ENCODE measurements around the gene ST14.
A peak's percentile ranks its signal among the peaks of the same experiment; 100 is the strongest.

ST14 gene

GRCh38 chr11:130145311-130145812 lies 14.2 kb upstream of the ST14 start:
- Histone ChIP-seq H3K4me3 (ENCODE audit: low read depth, low read length) (no peak overlapping the region), H3K27ac (ENCODE audit: extremely low read depth, low read depth, low read length) (no peak overlapping the region), H3K4me1 (ENCODE audit: control insufficient read depth, insufficient read depth, low read length) (no peaks in the 10 kb centered on the region), H3K9me3 (ENCODE audit: control insufficient read depth, insufficient read depth, low read depth, low read length) (no peaks in the 10 kb centered on the region), H3K36me3 (ENCODE audit: control insufficient read depth in 2 of 2, insufficient read depth in 1 of 2, low read length in 2 of 2) (peaks cover 3 to 66% of the 10 kb centered on the region in 2 experiments; a peak in 2 of 3 replicates)
- ChIA-PET POLR2A (interaction anchor here (0.5 to 0.6 kb wide), 2 partner anchors 41 to 162 kb away, joined by 3 read pairs; no protein-coding TSS in a partner anchor), CTCF (interaction anchor here (0.7 to 1.9 kb wide), 7 partner anchors 9 to 359 kb away, joined by 3 to 7 read pairs (median 5); no protein-coding TSS in a partner anchor)
- TF ChIP-seq ZNF654 (tag by site-specific recombination; IDR thresholded peaks at IDR 0.05; ENCODE audit: low read depth): no peak

GRCh38 chr11:130145975-130146776 lies 13.4 kb upstream of the ST14 start:
- ChIA-PET CTCF (interaction anchor here (0.6 to 1.9 kb wide), 16 partner anchors 10 to 629 kb away, joined by 3 to 7 read pairs (median 3); no protein-coding TSS in a partner anchor), POLR2A (interaction anchor here (0.6 to 1.1 kb wide), 2 partner anchors 10 to 68 kb away, joined by 3 to 6 read pairs; no protein-coding TSS in a partner anchor)
- Histone ChIP-seq H3K36me3 (ENCODE audit: control insufficient read depth in 2 of 2, insufficient read depth in 1 of 2, low read length in 2 of 2) (peaks cover 3 to 61% of the 10 kb centered on the region in 2 experiments; a peak in 2 of 3 replicates), H3K4me1 (ENCODE audit: control insufficient read depth, insufficient read depth, low read length) (no peaks in the 10 kb centered on the region), H3K4me3 (ENCODE audit: low read depth, low read length) (no peak overlapping the region), H3K27ac (ENCODE audit: extremely low read depth, low read depth, low read length) (no peak overlapping the region), H3K9me3 (ENCODE audit: control insufficient read depth, insufficient read depth, low read depth, low read length) (no peaks in the 10 kb centered on the region)
- 0 out of 2 replicates have a peak, but pooled peaks have one; percentile 7 for TF ChIP-seq GLIS1 (tag by site-specific recombination; IDR thresholded peaks at IDR 0.05)
- TF ChIP-seq ZNF623 (tag by site-specific recombination; IDR thresholded peaks at IDR 0.05): no peak
- no peak for TF ChIP-seq ZNF426 (tag by site-specific recombination; IDR thresholded peaks at IDR 0.05)
- TF ChIP-seq ZBTB26 (tag by site-specific recombination; optimal IDR thresholded peaks at IDR 0.05): no peak
- TF ChIP-seq SCRT2 (tag by site-specific recombination; IDR thresholded peaks at IDR 0.05): peak; percentile 39; the same call in 1 of the 2 replicates

GRCh38 chr11:130146796-130147195 lies 12.8 kb upstream of the ST14 start:
- ChIA-PET POLR2A (interaction anchor here (1.1 kb wide), 1 partner anchor 68 kb away, joined by 3 read pairs; no protein-coding TSS in a partner anchor), CTCF (interaction anchor here (0.6 to 1.9 kb wide), 13 partner anchors 9 to 692 kb away, joined by 3 to 7 read pairs (median 3); no protein-coding TSS in a partner anchor)
- TF ChIP-seq ZBTB10 (tag by site-specific recombination; IDR thresholded peaks at IDR 0.05) (no peak), GLI4 (tag by site-specific recombination; IDR thresholded peaks at IDR 0.05) (no peak), ZSCAN23 (tag by site-specific recombination; IDR thresholded peaks at IDR 0.05) (no peak), ZSCAN16 (tag by site-specific recombination; IDR thresholded peaks at IDR 0.05) (no peak), ZNF473 (tag by site-specific recombination; IDR thresholded peaks at IDR 0.05) (no peak), ZNF132 (tag by site-specific recombination; IDR thresholded peaks at IDR 0.05; ENCODE audit: borderline replicate concordance) (no peak), ZBTB21 (tag by site-specific recombination; IDR thresholded peaks at IDR 0.05) (no peak), ZBTB48 (tag by site-specific recombination; IDR thresholded peaks at IDR 0.05) (no peak), ZNF155 (tag by site-specific recombination; IDR thresholded peaks at IDR 0.05) (no peak), KLF16 (tag by site-specific recombination; IDR thresholded peaks at IDR 0.05) (no peak), ZNF747 (tag by site-specific recombination; IDR thresholded peaks at IDR 0.05) (no peak), ZSCAN30 (tag by site-specific recombination; IDR thresholded peaks at IDR 0.05) (no peak), PRDM4 (tag by site-specific recombination; IDR thresholded peaks at IDR 0.05) (no peak), ZNF571 (tag by site-specific recombination; IDR thresholded peaks at IDR 0.05) (no peak), KLF8 (tag by site-specific recombination; IDR thresholded peaks at IDR 0.05) (no peak), ZNF23 (tag by site-specific recombination; IDR thresholded peaks at IDR 0.05; ENCODE audit: borderline replicate concordance) (no peak), ELK4 (IDR thresholded peaks at IDR 0.05; ENCODE audit: borderline replicate concordance, low read depth, low read length) (no peak)
- Histone ChIP-seq H3K9me3 (ENCODE audit: control insufficient read depth, insufficient read depth, low read depth, low read length) (no peaks in the 10 kb centered on the region), H3K27ac (ENCODE audit: extremely low read depth, low read depth, low read length) (no peak overlapping the region), H3K36me3 (ENCODE audit: control insufficient read depth in 2 of 2, insufficient read depth in 1 of 2, low read length in 2 of 2) (peaks cover 3 to 55% of the 10 kb centered on the region in 2 experiments; a peak in 2 of 3 replicates), H3K4me1 (ENCODE audit: control insufficient read depth, insufficient read depth, low read length) (no peaks in the 10 kb centered on the region), H3K4me3 (ENCODE audit: low read depth, low read length) (no peak overlapping the region)
